Prostate gland (tissue), 2 donors: ENCODE data around the gene CADPS2.

Experiments used
- POLR2A ChIP-seq: fragments of 450-650 bp; IDR thresholded peaks from one replicate; pipeline ENCODE4 v1.6.1; 2016; ENCODE audit warnings: antibody characterized with exemption, mild to moderate bottlenecking
- TF ChIP-seq, protein P1 (sequence below), 4 experiments: fragments of 200-600 bp in 2 of 4; fragments of 450-650 bp in 2 of 4; sonication (generic) in 2 of 4; IDR thresholded peaks; 1 replicate in 3 of 4; 2 replicates in 1 of 4; pipeline ENCODE4 v1.5.1; 2016 to 2019; ENCODE audit warnings: antibody characterized with exemption in 4 of 4, mild to moderate bottlenecking in 2 of 4, moderate library complexity in 2 of 4

GRCh38 chr7:122738947-122739346, 147.3 kb downstream of the CADPS2 start:
- TF ChIP-seq, protein P1, sequence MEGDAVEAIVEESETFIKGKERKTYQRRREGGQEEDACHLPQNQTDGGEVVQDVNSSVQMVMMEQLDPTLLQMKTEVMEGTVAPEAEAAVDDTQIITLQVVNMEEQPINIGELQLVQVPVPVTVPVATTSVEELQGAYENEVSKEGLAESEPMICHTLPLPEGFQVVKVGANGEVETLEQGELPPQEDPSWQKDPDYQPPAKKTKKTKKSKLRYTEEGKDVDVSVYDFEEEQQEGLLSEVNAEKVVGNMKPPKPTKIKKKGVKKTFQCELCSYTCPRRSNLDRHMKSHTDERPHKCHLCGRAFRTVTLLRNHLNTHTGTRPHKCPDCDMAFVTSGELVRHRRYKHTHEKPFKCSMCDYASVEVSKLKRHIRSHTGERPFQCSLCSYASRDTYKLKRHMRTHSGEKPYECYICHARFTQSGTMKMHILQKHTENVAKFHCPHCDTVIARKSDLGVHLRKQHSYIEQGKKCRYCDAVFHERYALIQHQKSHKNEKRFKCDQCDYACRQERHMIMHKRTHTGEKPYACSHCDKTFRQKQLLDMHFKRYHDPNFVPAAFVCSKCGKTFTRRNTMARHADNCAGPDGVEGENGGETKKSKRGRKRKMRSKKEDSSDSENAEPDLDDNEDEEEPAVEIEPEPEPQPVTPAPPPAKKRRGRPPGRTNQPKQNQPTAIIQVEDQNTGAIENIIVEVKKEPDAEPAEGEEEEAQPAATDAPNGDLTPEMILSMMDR (IDR thresholded peaks at IDR 0.05) = no peak
- no peak for TF ChIP-seq POLR2A
